NCI-H2029 treated with DMSO at 0.1 percent for 48 hours (cell line): ENCODE measurements around the gene RTP1.
"Not testable (repeated sequence)": the region's sequence is repeated elsewhere in the genome, so short reads cannot be mapped to it uniquely, and the experiment has no call there.

ENCODE experiments used
- DNase-seq: peaks from one replicate; lab custom pipeline; 2025; lab: John Stamatoyannopoulos, UW

The RTP1 gene

GRCh38 chr3:187197335-187197649 lies at the start of gene RTP1:
Gene RTP1 (plus strand): TSS chr3:187197486. CDS start chr3:187197516, 30 bp downstream.
- no peak for DNase-seq

- no peak for DNase-seq
These were observed 47.1 kb upstream of the RTP1 start for GRCh38 chr3:187150186-187150585.

GRCh38 chr3:187150599-187150998 lies 46.7 kb upstream of the RTP1 start:
- DNase-seq: no peak

DNA sequence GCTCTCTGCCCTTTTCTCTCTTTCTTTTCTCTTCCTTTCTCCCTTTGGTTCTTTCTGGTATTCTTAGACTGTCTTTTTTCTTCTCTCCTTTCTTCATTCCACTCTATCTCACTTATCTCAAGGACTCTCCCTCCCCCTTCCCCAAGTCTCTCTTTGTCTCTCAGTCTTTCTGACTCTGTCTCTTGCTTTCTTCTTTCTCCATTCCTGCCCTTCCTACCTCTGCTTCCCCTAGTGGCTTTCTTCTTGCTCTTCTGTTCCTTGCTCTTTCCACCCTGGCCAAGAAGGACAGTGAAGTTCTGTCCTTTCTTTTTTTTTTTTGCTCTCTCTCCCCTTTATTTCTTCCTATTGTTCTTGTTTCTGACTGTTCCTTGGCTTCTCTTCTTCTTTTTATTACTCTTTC lies 35.7 kb upstream of the RTP1 start:
- DNase-seq: no peak

DNA sequence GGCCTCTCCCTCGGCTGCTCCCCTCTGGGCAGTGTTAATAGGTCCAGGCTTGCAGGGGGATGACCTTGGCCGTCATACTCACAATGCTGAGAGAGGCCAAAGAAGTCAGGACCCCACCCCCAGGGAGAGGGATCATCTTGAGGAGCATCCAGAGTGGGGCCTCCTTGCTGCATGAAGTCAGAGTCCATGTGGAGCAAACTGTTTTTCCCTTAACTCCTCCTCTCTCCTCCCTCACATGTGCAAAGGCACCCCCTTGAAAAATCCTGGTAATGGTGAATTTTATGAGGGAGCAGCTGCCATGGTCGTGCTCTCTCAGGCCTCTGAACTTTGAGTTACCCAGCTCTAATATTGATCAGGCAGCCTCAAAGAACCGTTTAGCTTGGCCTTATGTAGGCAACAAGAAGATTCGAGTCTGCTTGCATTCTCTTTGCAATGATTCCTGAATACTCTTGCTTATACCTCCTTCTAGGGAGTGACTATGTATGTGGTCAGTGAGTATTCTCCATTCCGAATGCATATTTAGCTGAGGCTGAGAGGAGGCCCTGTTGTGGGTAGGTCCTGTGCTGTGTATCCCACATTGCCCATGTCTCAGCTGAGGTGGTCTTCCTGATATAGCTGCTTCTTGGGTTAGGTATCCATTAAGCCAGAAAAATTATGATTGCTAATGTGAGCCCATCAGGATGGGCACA lies 34.9 kb upstream of the RTP1 start:
- no peak for DNase-seq

- peak; percentile 87 for DNase-seq
These were observed 32.1 kb upstream of the RTP1 start for GRCh38 chr3:187165144-187165543.

DNA sequence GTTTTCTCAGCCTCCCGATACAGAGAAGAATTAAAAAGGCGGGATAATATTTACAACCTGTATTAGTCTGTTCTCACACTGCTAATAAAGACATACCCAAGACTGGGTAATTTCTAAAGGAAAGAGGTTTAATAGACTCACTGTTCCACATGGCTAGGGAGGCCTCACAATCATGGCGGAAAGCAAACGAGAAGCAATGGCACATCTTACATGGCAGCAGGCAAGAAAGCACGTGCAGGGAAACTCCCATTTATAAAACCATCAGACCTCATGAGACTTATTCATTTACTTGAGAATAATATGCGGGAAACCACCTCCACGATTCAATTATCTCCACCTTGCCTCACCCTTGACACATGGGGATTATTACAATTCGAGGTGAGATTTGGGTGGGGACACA lies 30.5 kb upstream of the RTP1 start:
- DNase-seq: no peak

GRCh38 chr3:187167777-187168176 lies 29.5 kb upstream of the RTP1 start:
- DNase-seq: no peak

DNA sequence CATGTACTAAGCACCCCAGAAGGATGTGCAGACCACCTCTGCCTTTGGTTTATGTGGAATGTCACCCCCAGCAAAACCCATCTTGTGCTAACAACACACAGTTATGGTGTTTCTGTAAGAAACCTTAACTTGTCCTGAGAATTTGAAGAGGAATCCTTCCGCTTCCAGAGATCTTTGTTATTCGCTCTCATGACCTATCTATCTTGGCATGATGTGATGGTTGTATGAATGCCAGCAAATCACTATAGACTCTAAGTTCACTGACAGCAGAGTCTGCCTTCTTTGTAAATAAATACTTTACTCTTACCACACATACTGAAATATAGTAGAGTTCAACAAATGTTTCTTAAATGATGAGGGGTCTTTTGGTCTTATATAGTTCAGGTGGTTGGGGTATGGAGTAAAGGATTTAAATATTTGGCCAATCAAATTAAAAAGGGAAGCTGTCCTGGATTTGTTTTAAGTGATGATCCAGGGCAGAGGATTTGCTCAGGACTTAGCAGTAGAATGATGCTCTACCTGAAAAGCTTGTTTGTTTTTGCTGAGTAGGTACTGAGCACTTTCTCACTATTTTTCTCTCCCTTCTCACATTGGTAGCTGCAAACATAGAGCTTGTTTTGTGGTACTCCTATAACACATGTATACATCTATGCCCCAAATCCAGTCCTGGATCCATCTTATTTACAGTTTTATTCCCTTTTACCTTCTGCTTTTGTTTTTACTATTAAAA lies 27.9 kb upstream of the RTP1 start:
- no peak for DNase-seq

DNA sequence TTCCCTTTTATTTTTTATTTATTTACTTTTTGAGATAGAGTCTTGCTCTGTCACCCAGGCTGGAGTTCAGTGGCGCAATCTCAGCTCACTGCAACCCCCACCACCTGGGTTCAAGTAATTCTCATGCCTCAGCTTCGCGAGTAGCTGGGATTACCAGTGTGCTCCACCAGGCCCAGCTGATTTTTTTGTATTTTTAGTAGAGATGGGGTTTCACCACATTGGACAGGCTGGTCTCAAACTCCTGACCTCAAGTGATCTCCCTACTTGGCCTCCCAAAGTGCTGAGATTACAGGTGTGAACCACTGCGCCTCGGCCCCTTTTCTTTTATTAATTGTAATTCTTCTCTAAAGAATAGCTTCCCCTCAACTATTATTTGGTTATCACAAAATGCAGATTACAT lies 26.4 kb upstream of the RTP1 start:
- not testable (repeated sequence) for DNase-seq

DNA sequence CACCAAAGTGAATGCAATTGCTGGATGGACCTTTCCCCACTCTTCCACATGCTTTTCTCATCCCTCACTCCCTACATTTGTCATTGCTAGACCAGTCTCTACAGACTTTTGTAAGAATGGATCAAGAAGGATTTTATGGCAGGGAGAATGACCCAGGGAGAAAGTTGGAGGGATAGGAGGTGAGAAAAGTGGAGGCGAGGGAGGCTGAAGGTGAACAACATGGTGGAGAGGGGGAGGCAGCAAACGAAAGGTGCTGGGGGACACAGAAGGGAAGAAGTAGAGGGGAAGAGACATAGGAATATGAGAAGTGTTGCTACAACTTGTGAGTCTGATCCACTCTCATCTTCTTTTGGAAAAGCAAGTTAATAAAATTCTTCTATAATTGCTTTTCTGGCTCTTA lies 24.4 kb upstream of the RTP1 start:
- DNase-seq: no peak

DNA sequence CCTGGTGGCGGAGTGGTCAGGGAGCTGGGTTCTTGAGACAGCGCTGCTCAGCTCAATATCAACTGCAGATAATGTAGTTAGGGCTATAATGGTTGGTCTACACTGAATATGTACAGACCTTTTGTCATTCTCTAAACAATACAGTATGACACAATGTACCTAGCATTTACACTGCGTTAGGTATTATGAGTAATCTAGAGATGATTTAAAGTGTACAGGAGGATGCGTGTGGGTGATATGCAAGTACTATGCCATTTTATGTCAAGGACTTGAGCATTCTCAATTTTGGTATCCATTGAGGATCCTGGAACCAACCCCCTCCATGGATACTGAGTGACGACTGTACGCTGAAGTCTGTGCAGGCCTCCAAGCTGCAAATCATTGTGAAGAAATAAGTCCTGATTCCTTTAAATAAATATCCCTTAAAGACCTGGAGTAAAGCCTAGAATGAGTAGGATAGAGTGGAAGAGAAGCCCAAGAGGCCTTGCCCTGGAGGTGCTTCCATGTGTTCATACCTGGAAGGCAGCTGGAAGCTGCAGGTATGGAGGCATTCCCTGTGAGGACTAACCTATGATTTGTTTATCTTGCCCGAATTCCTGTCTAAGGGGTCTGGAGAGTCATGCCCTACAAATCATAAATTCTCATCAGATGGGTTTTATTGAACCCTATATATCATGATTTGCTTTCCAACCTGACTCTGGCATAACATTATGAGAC lies 15.7 kb upstream of the RTP1 start:
- no peak for DNase-seq

DNA sequence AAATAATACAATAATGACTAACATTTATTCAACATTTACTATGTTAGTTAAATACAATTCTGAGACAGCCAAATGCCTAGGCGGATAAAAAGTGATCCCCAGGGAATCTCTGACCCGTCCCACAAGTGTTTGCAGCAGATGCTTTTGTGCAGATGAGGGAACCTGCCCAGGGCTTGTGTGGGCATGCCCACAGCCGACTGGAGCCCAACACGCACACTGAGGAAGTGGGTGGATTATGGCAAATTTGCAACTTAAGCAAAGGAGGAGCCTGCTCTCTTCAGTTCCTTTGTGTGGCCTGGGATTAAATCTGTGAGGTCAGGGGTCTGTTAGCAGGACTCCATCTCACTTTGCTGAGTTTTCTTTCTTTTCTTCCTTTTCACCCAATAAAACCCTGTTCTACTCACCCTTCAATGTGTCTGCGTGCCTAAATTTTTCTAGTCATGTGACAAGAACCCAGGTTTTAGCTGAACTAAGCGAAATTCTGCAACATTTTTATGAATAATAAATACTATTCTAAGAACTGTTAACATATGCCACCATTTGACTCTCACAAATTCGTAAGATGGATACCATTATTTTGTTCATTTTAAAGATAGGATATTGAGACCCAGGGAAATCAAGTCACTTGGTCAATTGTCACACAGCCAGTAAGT lies 13.9 kb upstream of the RTP1 start:
- no peak for DNase-seq

DNA sequence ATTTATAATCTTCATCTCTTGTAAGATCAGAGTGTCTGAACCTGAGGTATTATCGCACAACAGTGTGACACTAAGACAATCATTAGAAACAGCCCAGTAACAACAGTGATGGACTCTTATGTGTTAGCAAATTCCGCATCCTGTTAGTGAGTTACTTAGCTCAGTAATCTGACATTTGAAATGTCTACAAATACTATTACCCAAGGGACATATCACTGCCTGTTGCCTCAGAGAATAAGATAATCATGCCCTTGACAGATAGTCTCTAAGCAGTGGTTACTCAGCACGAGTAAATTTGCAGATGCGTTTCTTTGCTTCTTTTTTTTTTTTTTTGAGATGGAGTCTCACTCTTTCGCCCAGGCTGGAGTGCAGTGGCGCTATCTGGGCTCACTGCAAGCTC lies 13.4 kb upstream of the RTP1 start:
- no peak for DNase-seq

- no peak for DNase-seq
These were observed 11.5 kb upstream of the RTP1 start for GRCh38 chr3:187185759-187186158.

DNA sequence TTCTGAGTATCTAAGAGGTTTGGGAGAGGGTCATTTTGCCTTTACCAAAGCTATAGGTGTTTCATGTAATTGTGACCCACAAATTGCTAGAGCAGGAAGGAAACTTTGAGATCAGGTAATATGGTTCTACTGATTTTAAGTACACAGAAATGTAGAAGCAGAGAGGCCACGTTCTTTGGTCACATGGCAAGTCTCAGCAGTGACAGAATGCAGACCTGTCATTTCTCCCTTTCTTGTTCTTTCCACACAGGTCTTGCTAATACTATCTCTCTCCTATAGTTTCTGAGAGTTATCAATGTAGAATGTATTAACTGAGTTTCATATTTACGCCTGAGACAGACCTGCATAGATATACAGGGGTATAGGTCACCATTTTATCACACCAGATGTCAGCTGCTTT lies 10.9 kb upstream of the RTP1 start:
- no peak for DNase-seq

DNA sequence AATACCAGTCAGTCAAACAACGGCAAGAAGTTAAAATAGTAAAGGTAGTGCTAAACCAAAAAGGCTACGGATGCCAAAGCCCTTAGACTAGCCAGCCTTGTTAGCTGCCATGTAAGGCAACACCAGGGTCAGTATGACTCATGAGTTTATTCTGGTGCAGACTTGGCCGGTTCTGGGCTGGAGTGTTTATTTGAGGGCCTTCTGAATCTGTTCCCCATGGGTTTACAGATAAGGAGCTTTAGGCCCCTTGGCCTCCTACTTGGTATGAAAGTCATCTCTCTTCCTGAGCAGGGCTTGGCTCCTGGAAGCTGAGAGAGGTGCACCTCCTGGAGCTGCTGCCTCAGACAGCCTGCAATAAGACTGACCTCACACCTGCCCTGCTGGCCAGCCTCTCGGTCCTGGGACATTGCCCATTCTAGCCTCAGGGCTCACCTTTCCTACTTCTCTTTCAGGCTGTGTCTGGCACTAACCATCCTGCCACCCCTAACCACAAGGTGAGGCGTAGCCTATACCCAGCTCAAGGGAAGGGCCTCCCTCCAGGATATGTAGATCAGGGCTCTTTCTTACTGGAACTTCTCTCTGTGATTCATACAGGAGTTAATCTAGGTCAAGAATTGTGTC lies 10.4 kb upstream of the RTP1 start:
- DNase-seq: no peak

- no peak for DNase-seq
These were observed 8.4 kb upstream of the RTP1 start for GRCh38 chr3:187188931-187189330.

DNA sequence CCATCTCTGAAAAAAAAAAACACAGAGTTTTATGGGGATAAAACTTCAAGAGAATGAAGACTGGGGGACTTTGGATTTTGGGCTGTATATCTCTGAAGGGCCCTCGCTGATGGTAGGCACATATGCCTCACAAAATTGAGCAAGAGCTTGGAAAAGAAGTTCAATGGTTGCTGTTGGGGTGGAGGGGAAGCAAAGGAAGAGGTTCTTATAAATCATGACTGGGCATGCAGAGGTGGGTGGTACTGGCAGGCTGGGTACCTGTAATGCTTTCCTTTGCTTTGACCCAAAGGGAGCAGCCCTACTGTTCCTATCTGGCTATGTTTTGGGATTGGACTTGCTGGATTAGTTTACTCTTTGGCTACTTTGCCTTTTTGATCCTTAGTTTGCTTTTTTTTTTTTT lies 6.0 kb upstream of the RTP1 start:
- no peak for DNase-seq

DNA sequence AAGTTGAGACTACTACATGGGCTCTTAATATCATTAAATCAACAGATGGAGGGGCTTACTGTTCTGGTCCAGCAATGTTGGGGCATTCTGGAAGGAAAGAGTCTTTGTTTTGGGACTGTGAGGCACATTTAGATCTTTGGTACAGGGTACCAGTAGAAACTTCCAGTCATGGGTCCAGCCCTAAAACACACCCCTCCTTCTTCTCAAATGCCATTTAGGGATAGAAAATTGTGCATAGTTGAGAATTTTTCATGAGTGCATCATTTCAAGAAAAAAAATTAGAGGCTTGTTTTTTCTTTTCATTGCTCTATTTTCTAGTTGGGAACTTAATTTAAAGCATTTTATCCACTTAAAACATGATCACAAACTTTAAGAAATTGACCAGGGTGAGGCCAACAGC lies 4.1 kb upstream of the RTP1 start:
- no peak for DNase-seq

DNA sequence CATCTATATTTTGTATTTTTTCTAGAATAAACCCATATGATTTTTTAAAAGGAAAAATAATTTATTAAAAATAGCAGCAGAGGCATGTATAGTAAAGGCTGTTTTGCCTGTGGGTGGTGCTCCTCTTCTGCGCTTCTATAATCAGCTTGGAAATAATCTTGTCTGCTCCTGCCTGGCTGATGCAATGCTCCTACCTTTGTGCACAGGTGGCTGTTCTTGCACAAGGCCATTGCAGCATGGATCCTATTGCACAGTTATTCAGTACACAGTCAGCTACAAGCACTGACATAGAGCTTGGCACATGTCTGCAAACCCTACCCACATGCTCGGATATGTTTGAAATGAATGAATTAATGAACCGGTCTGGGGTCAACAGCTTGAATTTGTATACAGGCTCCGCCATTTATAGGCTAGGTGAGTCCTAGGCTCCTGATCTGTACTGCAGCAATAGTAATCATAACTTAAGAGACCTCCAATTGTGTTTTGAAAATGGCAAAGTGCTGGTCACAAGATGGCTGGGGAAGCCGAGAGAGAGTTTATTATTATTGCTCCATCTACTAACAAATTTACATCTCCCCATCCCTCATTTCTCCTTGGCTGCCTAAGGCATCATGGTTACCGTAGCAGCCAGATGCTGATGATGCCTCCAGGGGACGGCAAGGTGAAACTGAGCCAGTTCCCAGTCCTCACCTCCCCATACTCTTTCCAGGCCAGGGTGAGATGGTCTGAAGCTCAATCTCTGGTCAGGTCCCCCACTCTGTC lies 532 bp upstream of the RTP1 start:
- DNase-seq: no peak

- no peak for DNase-seq
These were observed 1.2 kb downstream of the RTP1 start for GRCh38 chr3:187198490-187198889.
